ENCODE results near the gene SPO11. TPM values are rescaled to one million over a fixed set of nuclear protein-coding genes. Genes with fewer than 3 reads are reported as not detected.

SPO11 gene
- total and polyA plus RNA-seq, 2 of the 13 experiments (the other 11 are each of a cell fraction or from before 2014, with no cell fraction given): not detected

DNA sequence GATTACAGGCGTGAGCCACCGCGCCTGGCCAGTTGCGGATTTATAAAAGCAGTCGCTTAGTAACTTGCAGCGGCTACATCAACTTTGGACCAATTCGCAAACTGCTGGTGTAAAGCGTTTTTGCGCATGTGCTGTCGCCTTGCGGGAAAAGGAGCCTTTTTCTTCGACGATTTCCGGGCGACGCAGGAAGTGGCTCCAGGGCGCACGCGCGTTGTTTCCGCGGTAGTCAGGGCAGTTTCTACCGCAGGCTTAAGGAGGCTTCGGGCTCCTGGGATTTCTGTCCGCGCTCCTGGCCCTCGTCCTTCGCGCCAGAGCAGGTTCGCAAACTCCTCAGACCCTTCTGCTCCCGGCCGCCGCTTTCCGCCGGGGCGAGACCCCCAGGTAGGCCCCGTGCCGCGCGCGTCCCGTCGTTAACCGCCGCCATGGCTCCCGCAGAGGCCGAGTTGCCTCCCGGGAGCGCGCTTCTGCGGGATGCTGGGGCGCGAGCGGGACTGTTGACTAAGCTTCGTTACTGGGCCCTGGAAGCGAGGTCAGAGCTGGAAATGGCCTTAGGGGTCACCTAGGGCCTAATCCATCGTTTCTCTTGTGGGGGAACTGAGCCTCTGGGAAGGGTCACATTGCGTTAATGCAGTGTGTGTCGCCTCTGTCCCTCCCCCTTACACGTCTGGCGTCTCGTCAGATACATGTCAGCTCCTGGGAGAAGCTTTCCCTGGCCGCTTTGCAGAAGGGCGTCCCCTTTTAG, 21.6 kb downstream of the SPO11 start, which contains the start of gene RAE1 (continued):
- TF ChIP-seq, protein P1, sequence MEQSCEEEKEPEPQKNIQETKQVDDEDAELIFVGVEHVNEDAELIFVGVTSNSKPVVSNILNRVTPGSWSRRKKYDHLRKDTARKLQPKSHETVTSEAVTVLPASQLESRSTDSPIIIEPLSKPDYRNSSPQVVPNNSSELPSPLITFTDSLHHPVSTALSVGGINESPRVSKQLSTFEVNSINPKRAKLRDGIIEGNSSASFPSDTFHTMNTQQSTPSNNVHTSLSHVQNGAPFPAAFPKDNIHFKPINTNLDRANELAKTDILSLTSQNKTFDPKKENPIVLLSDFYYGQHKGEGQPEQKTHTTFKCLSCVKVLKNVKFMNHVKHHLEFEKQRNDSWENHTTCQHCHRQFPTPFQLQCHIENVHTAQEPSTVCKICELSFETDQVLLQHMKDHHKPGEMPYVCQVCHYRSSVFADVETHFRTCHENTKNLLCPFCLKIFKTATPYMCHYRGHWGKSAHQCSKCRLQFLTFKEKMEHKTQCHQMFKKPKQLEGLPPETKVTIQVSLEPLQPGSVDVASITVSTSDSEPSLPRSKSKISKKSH (CRISPR knock-in tag; IDR thresholded peaks at IDR 0.05; ENCODE audit: borderline replicate concordance): peak; percentile 99
- peak; percentile 98 for TF ChIP-seq GATAD1 (CRISPR knock-in tag; IDR thresholded peaks at IDR 0.05)
- peak; percentile 58; the same call in 1 of the 2 replicates for TF ChIP-seq FOXO1 (CRISPR knock-in tag; IDR thresholded peaks at IDR 0.05)
- TF ChIP-seq, protein P2, sequence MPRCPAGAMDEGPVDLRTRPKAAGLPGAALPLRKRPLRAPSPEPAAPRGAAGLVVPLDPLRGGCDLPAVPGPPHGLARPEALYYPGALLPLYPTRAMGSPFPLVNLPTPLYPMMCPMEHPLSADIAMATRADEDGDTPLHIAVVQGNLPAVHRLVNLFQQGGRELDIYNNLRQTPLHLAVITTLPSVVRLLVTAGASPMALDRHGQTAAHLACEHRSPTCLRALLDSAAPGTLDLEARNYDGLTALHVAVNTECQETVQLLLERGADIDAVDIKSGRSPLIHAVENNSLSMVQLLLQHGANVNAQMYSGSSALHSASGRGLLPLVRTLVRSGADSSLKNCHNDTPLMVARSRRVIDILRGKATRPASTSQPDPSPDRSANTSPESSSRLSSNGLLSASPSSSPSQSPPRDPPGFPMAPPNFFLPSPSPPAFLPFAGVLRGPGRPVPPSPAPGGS (CRISPR knock-in tag; IDR thresholded peaks at IDR 0.05): peak; percentile 96
- TF ChIP-seq ATF1 (CRISPR knock-in tag; IDR thresholded peaks at IDR 0.05): peak; percentile 89
- peak; percentile 82; the same call in 1 of the 2 replicates for TF ChIP-seq KDM3A (CRISPR knock-in tag; IDR thresholded peaks at IDR 0.05; ENCODE audit: low read depth)
- no peak for TF ChIP-seq NFRKB (IDR thresholded peaks at IDR 0.05)
- TF ChIP-seq ZSCAN29 (CRISPR knock-in tag; conservative IDR thresholded peaks at IDR 0.05): peak; percentile 81; the same call in 1 of the 2 replicates
- TF ChIP-seq, protein P3, sequence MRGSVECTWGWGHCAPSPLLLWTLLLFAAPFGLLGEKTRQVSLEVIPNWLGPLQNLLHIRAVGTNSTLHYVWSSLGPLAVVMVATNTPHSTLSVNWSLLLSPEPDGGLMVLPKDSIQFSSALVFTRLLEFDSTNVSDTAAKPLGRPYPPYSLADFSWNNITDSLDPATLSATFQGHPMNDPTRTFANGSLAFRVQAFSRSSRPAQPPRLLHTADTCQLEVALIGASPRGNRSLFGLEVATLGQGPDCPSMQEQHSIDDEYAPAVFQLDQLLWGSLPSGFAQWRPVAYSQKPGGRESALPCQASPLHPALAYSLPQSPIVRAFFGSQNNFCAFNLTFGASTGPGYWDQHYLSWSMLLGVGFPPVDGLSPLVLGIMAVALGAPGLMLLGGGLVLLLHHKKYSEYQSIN (CRISPR knock-in tag; IDR thresholded peaks at IDR 0.05; ENCODE audit: borderline replicate concordance): no peak
- TF ChIP-seq ARHGAP35 (CRISPR knock-in tag; IDR thresholded peaks at IDR 0.05; ENCODE audit: borderline replicate concordance): peak; percentile 97; the same call in 1 of the 2 replicates
- TF ChIP-seq, protein P4, sequence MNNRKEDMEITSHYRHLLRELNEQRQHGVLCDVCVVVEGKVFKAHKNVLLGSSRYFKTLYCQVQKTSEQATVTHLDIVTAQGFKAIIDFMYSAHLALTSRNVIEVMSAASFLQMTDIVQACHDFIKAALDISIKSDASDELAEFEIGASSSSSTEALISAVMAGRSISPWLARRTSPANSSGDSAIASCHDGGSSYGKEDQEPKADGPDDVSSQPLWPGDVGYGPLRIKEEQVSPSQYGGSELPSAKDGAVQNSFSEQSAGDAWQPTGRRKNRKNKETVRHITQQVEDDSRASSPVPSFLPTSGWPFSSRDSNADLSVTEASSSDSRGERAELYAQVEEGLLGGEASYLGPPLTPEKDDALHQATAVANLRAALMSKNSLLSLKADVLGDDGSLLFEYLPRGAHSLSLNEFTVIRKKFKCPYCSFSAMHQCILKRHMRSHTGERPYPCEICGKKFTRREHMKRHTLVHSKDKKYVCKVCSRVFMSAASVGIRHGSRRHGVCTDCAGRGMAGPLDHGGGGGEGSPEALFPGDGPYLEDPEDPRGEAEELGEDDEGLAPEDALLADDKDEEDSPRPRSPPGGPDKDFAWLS (CRISPR knock-in tag; IDR thresholded peaks at IDR 0.05; ENCODE audit: borderline replicate concordance): peak; percentile 42; the same call in 1 of the 2 replicates
- peak; percentile 95 for TF ChIP-seq KMT2B (CRISPR knock-in tag; IDR thresholded peaks at IDR 0.05)
- TF ChIP-seq, protein P5, sequence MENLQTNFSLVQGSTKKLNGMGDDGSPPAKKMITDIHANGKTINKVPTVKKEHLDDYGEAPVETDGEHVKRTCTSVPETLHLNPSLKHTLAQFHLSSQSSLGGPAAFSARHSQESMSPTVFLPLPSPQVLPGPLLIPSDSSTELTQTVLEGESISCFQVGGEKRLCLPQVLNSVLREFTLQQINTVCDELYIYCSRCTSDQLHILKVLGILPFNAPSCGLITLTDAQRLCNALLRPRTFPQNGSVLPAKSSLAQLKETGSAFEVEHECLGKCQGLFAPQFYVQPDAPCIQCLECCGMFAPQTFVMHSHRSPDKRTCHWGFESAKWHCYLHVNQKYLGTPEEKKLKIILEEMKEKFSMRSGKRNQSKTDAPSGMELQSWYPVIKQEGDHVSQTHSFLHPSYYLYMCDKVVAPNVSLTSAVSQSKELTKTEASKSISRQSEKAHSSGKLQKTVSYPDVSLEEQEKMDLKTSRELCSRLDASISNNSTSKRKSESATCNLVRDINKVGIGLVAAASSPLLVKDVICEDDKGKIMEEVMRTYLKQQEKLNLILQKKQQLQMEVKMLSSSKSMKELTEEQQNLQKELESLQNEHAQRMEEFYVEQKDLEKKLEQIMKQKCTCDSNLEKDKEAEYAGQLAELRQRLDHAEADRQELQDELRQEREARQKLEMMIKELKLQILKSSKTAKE (CRISPR knock-in tag; IDR thresholded peaks at IDR 0.05; ENCODE audit: borderline replicate concordance): peak; percentile 17; the same call in 1 of the 2 replicates
- TF ChIP-seq SMARCC2 (IDR thresholded peaks at IDR 0.05): no peak
- peak; percentile 64 for TF ChIP-seq SNAPC2 (CRISPR knock-in tag; IDR thresholded peaks at IDR 0.05)
- TF ChIP-seq, protein P6, sequence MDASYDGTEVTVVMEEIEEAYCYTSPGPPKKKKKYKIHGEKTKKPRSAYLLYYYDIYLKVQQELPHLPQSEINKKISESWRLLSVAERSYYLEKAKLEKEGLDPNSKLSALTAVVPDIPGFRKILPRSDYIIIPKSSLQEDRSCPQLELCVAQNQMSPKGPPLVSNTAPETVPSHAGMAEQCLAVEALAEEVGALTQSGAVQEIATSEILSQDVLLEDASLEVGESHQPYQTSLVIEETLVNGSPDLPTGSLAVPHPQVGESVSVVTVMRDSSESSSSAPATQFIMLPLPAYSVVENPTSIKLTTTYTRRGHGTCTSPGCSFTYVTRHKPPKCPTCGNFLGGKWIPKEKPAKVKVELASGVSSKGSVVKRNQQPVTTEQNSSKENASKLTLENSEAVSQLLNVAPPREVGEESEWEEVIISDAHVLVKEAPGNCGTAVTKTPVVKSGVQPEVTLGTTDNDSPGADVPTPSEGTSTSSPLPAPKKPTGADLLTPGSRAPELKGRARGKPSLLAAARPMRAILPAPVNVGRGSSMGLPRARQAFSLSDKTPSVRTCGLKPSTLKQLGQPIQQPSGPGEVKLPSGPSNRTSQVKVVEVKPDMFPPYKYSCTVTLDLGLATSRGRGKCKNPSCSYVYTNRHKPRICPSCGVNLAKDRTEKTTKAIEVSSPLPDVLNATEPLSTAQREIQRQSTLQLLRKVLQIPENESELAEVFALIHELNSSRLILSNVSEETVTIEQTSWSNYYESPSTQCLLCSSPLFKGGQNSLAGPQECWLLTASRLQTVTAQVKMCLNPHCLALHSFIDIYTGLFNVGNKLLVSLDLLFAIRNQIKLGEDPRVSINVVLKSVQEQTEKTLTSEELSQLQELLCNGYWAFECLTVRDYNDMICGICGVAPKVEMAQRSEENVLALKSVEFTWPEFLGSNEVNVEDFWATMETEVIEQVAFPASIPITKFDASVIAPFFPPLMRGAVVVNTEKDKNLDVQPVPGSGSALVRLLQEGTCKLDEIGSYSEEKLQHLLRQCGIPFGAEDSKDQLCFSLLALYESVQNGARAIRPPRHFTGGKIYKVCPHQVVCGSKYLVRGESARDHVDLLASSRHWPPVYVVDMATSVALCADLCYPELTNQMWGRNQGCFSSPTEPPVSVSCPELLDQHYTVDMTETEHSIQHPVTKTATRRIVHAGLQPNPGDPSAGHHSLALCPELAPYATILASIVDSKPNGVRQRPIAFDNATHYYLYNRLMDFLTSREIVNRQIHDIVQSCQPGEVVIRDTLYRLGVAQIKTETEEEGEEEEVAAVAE (CRISPR knock-in tag; IDR thresholded peaks at IDR 0.05; ENCODE audit: borderline replicate concordance): peak; percentile 58; the same call in 1 of the 2 replicates
